Astrocyte (in vitro differentiated cells and primary cell): Measurements from ENCODE around the gene RPP25. TPM values are rescaled to one million over a fixed set of nuclear protein-coding genes. Genes with fewer than 3 reads are reported as not detected.
"Not testable (repeated sequence)": the region's sequence is repeated elsewhere in the genome, so short reads cannot be mapped to it uniquely, and the experiment has no call there.

Source experiments
- DNase-seq: peaks from one replicate; pipeline ENCODE4 v3.0.0-alpha.2; 2010; ENCODE audit warnings: low read depth
- FAIRE-seq: peaks from 2 replicates; lab custom pipeline; 2011; peaks lifted over from hg19 to GRCh38; lab: Jason Lieb, UNC
- H2AFZ ChIP-seq: 2 replicates; pipeline ENCODE4 v1.6.0; 2012; ENCODE audit warnings: low read depth, low read length, inconsistent platforms
- H3K27ac ChIP-seq: 2 replicates; pipeline ENCODE4 v1.5.1; 2011; ENCODE audit warnings: low read depth, low read length, inconsistent platforms
- H3K27me3 ChIP-seq: 2 replicates; pipeline ENCODE4 v1.6.0; 2011; ENCODE audit warnings: low read length, inconsistent platforms; ENCODE audit not compliant: insufficient read depth
- H3K36me3 ChIP-seq: 2 replicates; pipeline ENCODE4 v1.5.1; 2011; ENCODE audit warnings: low read length, inconsistent platforms; ENCODE audit not compliant: insufficient read depth
- H3K4me1 ChIP-seq: 2 replicates; pipeline ENCODE4 v1.5.1; 2011; ENCODE audit warnings: low read length, inconsistent platforms; ENCODE audit not compliant: insufficient read depth
- H3K4me2 ChIP-seq: 2 replicates; pipeline ENCODE4 v1.6.0; 2012; ENCODE audit warnings: low read length, inconsistent platforms
- H3K4me3 ChIP-seq: 2 replicates; pipeline ENCODE4 v1.5.1; 2011; ENCODE audit warnings: low read depth, mild to moderate bottlenecking, low read length, inconsistent platforms; ENCODE audit not compliant: insufficient read depth
- H3K79me2 ChIP-seq: 2 replicates; pipeline ENCODE4 v1.6.0; 2012; ENCODE audit warnings: mild to moderate bottlenecking, low read length, inconsistent platforms; ENCODE audit not compliant: insufficient read depth
- H3K9ac ChIP-seq: 2 replicates; pipeline ENCODE4 v1.6.0; 2012; ENCODE audit warnings: mild to moderate bottlenecking, low read length, inconsistent platforms
- H3K9me3 ChIP-seq: 2 replicates; pipeline ENCODE4 v1.5.1; 2012; ENCODE audit warnings: low read depth, mild to moderate bottlenecking, low read length, inconsistent platforms; ENCODE audit not compliant: insufficient read depth
- H4K20me1 ChIP-seq: 2 replicates; pipeline ENCODE4 v1.6.0; 2012; ENCODE audit warnings: low read length, inconsistent platforms; ENCODE audit not compliant: insufficient read depth
- H3K27ac Mint-ChIP-seq: one replicate; pipeline ENCODE4 v1.8.0; 2021; ENCODE audit warnings: mild to moderate bottlenecking, mixed read lengths; ENCODE audit not compliant: unreplicated experiment
- H3K27me3 Mint-ChIP-seq: one replicate; pipeline ENCODE4 v1.8.0; 2021; ENCODE audit warnings: low read depth, mixed read lengths; ENCODE audit not compliant: unreplicated experiment
- H3K36me3 Mint-ChIP-seq: one replicate; pipeline ENCODE4 v1.8.0; 2021; ENCODE audit warnings: low read depth, mixed read lengths; ENCODE audit not compliant: unreplicated experiment
- H3K4me1 Mint-ChIP-seq: one replicate; pipeline ENCODE4 v1.8.0; 2021; ENCODE audit warnings: low read depth, mixed read lengths; ENCODE audit not compliant: unreplicated experiment
- H3K4me3 Mint-ChIP-seq: one replicate; pipeline ENCODE4 v1.8.0; 2021; ENCODE audit warnings: mild to moderate bottlenecking, moderate library complexity, mixed read lengths; ENCODE audit not compliant: unreplicated experiment
- H3K9me3 Mint-ChIP-seq: one replicate; pipeline ENCODE4 v1.8.0; 2021; ENCODE audit warnings: mild to moderate bottlenecking, mixed read lengths; ENCODE audit not compliant: unreplicated experiment
- CTCF ChIP-seq: IDR thresholded peaks from 2 replicates; pipeline ENCODE4 v1.5.1; 2011; ENCODE audit warnings: low read depth, mild to moderate bottlenecking, inconsistent platforms, low read length, moderate library complexity; ENCODE audit not compliant: insufficient read depth
- EZH2 ChIP-seq: IDR thresholded peaks from 2 replicates; pipeline ENCODE4 v1.6.1; 2012; ENCODE audit warnings: mild to moderate bottlenecking, low read length, inconsistent platforms; ENCODE audit not compliant: insufficient read depth
- total RNA-seq: library from RNA; stranded (reverse); gene quantifications from 2 replicates; pipeline ENCODE4 v1.2.1, GENCODE V29; 2021

The RPP25 gene
- total RNA-seq, 1 donor from 2014 or later = 4.1 TPM

GRCh38 chr15:74937272-74937589 lies 19.3 kb downstream of the RPP25 start:
- Histone ChIP-seq H3K27me3 (no peaks in the 10 kb centered on the region), H3K9ac (peak overlapping the region; percentile 92), H3K4me2 (peak overlapping the region; percentile 96), H3K9me3 (no peaks in the 10 kb centered on the region), H2AFZ (peak overlapping the region; percentile 86), H3K79me2 (peaks cover 56% of the 10 kb centered on the region), H3K27ac (peak overlapping the region; percentile 78), H4K20me1 (peaks cover 27% of the 10 kb centered on the region), H3K4me1 (peaks cover 3% of the 10 kb centered on the region), H3K4me3 (peak overlapping the region; percentile 92), H3K36me3 (no peaks in the 10 kb centered on the region)
- Mint-ChIP-seq H3K27ac (peak overlapping the region; percentile 37), H3K4me3 (peak overlapping the region; percentile 96), H3K9me3 (no peaks in the 10 kb centered on the region), H3K4me1 (peaks cover 2% of the 10 kb centered on the region), H3K27me3 (no peaks in the 10 kb centered on the region), H3K36me3 (no peaks in the 10 kb centered on the region)
- DNase-seq = no peak
- no peak for TF ChIP-seq CTCF
- no peak for FAIRE-seq

- H3K4me3 ChIP-seq, H3K36me3 Mint-ChIP-seq, H2AFZ ChIP-seq, DNase-seq, H3K27me3 Mint-ChIP-seq, FAIRE-seq, H3K9me3 ChIP-seq, H3K4me1 ChIP-seq, H3K36me3 ChIP-seq, H3K27ac ChIP-seq, H3K27ac Mint-ChIP-seq, H3K4me2 ChIP-seq, H3K4me1 Mint-ChIP-seq, H3K9ac ChIP-seq, H3K27me3 ChIP-seq, H3K9me3 Mint-ChIP-seq: not testable (repeated sequence)
- H3K4me3 Mint-ChIP-seq = peak overlapping the region; percentile 76
- H3K79me2 ChIP-seq = peaks cover 68% of the 10 kb centered on the region
- peaks cover 31% of the 10 kb centered on the region for H4K20me1 ChIP-seq
Observed at GRCh38 chr15:74935193-74935592, 21.4 kb downstream of the RPP25 start.

- H3K4me3 ChIP-seq = no peak overlapping the region
- H3K36me3 Mint-ChIP-seq = no peaks in the 10 kb centered on the region
- H3K4me3 Mint-ChIP-seq = no peak overlapping the region
Observed at GRCh38 chr15:74933573-74933972, 23.0 kb downstream of the RPP25 start.

More at GRCh38 chr15:74933573-74933972, 23.0 kb downstream of the RPP25 start:
- Mint-ChIP-seq H3K27ac (no peak overlapping the region), H3K4me1 (peaks cover 2% of the 10 kb centered on the region), H3K9me3 (no peaks in the 10 kb centered on the region), H3K27me3 (no peaks in the 10 kb centered on the region)
- no peaks in the 10 kb centered on the region for H3K9me3 ChIP-seq
- FAIRE-seq = no peak
- peaks cover 71% of the 10 kb centered on the region for H3K79me2 ChIP-seq
- no peaks in the 10 kb centered on the region for H3K27me3 ChIP-seq
- no peak overlapping the region for H3K4me2 ChIP-seq
- TF ChIP-seq EZH2 = no peak
- TF ChIP-seq CTCF = no peak
- no peak overlapping the region for H3K9ac ChIP-seq
- peaks cover 3% of the 10 kb centered on the region for H3K4me1 ChIP-seq
- H4K20me1 ChIP-seq = peaks cover 35% of the 10 kb centered on the region
- no peak overlapping the region for H3K27ac ChIP-seq
- peaks cover 6% of the 10 kb centered on the region for H3K36me3 ChIP-seq
- DNase-seq = no peak
- H2AFZ ChIP-seq = no peak overlapping the region
